Subcutaneous abdominal adipose tissue (tissue), 5 donors: Measurements from ENCODE around the gene TM4SF4.
A peak's percentile ranks its signal among the peaks of the same experiment; 100 is the strongest.

Experiments used
- H3K27ac ChIP-seq: one replicate; pipeline ENCODE4 v1.7.0; 2013; ENCODE audit warnings: low read depth, mild to moderate bottlenecking, inconsistent platforms, low read length, moderate library complexity
- H3K27me3 ChIP-seq, 5 donors: one replicate each; pipeline ENCODE4 v1.7.0; 2013; ENCODE audit warnings: low read length in 5 of 5, inconsistent platforms in 1 of 5; ENCODE audit not compliant: control insufficient read depth in 5 of 5, insufficient read depth in 4 of 5
- H3K36me3 ChIP-seq, 5 donors: one replicate each; pipeline ENCODE4 v1.7.0; 2013; ENCODE audit warnings: low read length in 5 of 5; ENCODE audit not compliant: control insufficient read depth in 5 of 5, insufficient read depth in 5 of 5
- H3K4me1 ChIP-seq, 5 donors: one replicate each; pipeline ENCODE4 v1.7.0; 2013; ENCODE audit warnings: low read length in 5 of 5, mild to moderate bottlenecking in 3 of 5, moderate library complexity in 1 of 5; ENCODE audit not compliant: control insufficient read depth in 5 of 5, insufficient read depth in 5 of 5
- H3K4me3 ChIP-seq, 5 donors: one replicate each; pipeline ENCODE4 v1.7.0; 2013; ENCODE audit warnings: low read length in 5 of 5, low read depth in 1 of 5
- H3K9ac ChIP-seq, 5 donors: one replicate each; pipeline ENCODE4 v1.7.0; 2013; ENCODE audit warnings: low read length in 5 of 5, mild to moderate bottlenecking in 4 of 5, moderate library complexity in 3 of 5
- H3K9me3 ChIP-seq, 5 donors: one replicate each; pipeline ENCODE4 v1.7.0; 2013; ENCODE audit warnings: low read length in 5 of 5; ENCODE audit not compliant: control insufficient read depth in 5 of 5
- donor health status: healthy.
- donor health status: healthy.
- donor health status: healthy.
- donor health status: healthy.
- donor health status: healthy.

Gene TM4SF4

GRCh38 chr3:149453140-149453805 lies 21.2 kb upstream of the TM4SF4 start:
- Histone ChIP-seq H3K4me3 (no peak overlapping the region), H3K27me3 (no peaks in the 10 kb centered on the region), H3K4me1 (peaks cover 0 to 21% (median 0%) of the 10 kb centered on the region in 5 donors), H3K9ac (no peak overlapping the region), H3K27ac (no peak overlapping the region), H3K36me3 (no peaks in the 10 kb centered on the region), H3K9me3 (peaks cover 0 to 8% (median 4%) of the 10 kb centered on the region in 5 donors)

- H3K4me3 ChIP-seq: no peak overlapping the region
- no peak overlapping the region for H3K9ac ChIP-seq
- H3K27me3 ChIP-seq: no peaks in the 10 kb centered on the region
- no peaks in the 10 kb centered on the region for H3K36me3 ChIP-seq
- H3K4me1 ChIP-seq: peaks cover 0 to 11% (median 0%) of the 10 kb centered on the region in 5 donors
- no peak overlapping the region for H3K27ac ChIP-seq
- peaks cover 0 to 8% (median 4%) of the 10 kb centered on the region in 5 donors for H3K9me3 ChIP-seq
Observed at GRCh38 chr3:149454746-149455145, 19.8 kb upstream of the TM4SF4 start.

- Histone ChIP-seq H3K36me3 (no peaks in the 10 kb centered on the region), H3K9ac (no peak overlapping the region), H3K4me1 (peaks cover 0 to 5% (median 0%) of the 10 kb centered on the region in 5 donors), H3K27ac (no peak overlapping the region), H3K27me3 (no peaks in the 10 kb centered on the region), H3K4me3 (no peak overlapping the region), H3K9me3 (peaks cover 0 to 8% (median 4%) of the 10 kb centered on the region in 5 donors)
Observed at GRCh38 chr3:149455366-149455765, 19.1 kb upstream of the TM4SF4 start.

- Histone ChIP-seq H3K27me3 (no peaks in the 10 kb centered on the region), H3K9ac (no peak overlapping the region), H3K36me3 (no peaks in the 10 kb centered on the region), H3K9me3 (peaks cover 0 to 8% (median 4%) of the 10 kb centered on the region in 5 donors), H3K4me1 (peaks cover 0 to 5% (median 0%) of the 10 kb centered on the region in 5 donors), H3K4me3 (no peak overlapping the region), H3K27ac (no peak overlapping the region)
Observed at GRCh38 chr3:149455989-149456388, 18.5 kb upstream of the TM4SF4 start.

GRCh38 chr3:149459491-149460059 lies 14.9 kb upstream of the TM4SF4 start:
- peak overlapping the region; percentile 34 for H3K27ac ChIP-seq

GRCh38 chr3:149460117-149460516 lies 14.4 kb upstream of the TM4SF4 start:
- H3K9ac ChIP-seq: no peak overlapping the region
- no peak overlapping the region for H3K4me3 ChIP-seq
- peak overlapping the region; percentile 34 for H3K27ac ChIP-seq
- H3K4me1 ChIP-seq: peaks cover 0 to 5% (median 0%) of the 10 kb centered on the region in 5 donors
- H3K9me3 ChIP-seq: no peaks in the 10 kb centered on the region
- H3K27me3 ChIP-seq: no peaks in the 10 kb centered on the region
- no peaks in the 10 kb centered on the region for H3K36me3 ChIP-seq

More at GRCh38 chr3:149459491-149460059, 14.9 kb upstream of the TM4SF4 start:
- no peak overlapping the region for H3K9ac ChIP-seq
- no peaks in the 10 kb centered on the region for H3K27me3 ChIP-seq
- H3K4me3 ChIP-seq: no peak overlapping the region
- no peaks in the 10 kb centered on the region for H3K9me3 ChIP-seq
- no peaks in the 10 kb centered on the region for H3K36me3 ChIP-seq
- H3K4me1 ChIP-seq: peaks cover 0 to 5% (median 0%) of the 10 kb centered on the region in 5 donors

GRCh38 chr3:149462051-149462450 lies 12.4 kb upstream of the TM4SF4 start:
- H3K27me3 ChIP-seq: no peaks in the 10 kb centered on the region
- no peaks in the 10 kb centered on the region for H3K9me3 ChIP-seq
- peaks cover 0 to 15% (median 12%) of the 10 kb centered on the region in 5 donors for H3K4me1 ChIP-seq
- H3K36me3 ChIP-seq: no peaks in the 10 kb centered on the region
- H3K27ac ChIP-seq: no peak overlapping the region
- H3K4me3 ChIP-seq: no peak overlapping the region
- H3K9ac ChIP-seq: no peak overlapping the region

- no peak overlapping the region for H3K27ac ChIP-seq
- no peaks in the 10 kb centered on the region for H3K36me3 ChIP-seq
- no peaks in the 10 kb centered on the region for H3K9me3 ChIP-seq
- H3K4me3 ChIP-seq: no peak overlapping the region
- peaks cover 0 to 15% (median 12%) of the 10 kb centered on the region in 5 donors for H3K4me1 ChIP-seq
- H3K27me3 ChIP-seq: no peaks in the 10 kb centered on the region
- no peak overlapping the region for H3K9ac ChIP-seq
Observed at GRCh38 chr3:149462581-149463011, 11.9 kb upstream of the TM4SF4 start.

- H3K9me3 ChIP-seq: no peaks in the 10 kb centered on the region
- H3K27ac ChIP-seq: no peak overlapping the region
- peaks cover 0 to 15% (median 12%) of the 10 kb centered on the region in 5 donors for H3K4me1 ChIP-seq
- no peaks in the 10 kb centered on the region for H3K36me3 ChIP-seq
- no peak overlapping the region for H3K9ac ChIP-seq
- H3K4me3 ChIP-seq: no peak overlapping the region
- no peaks in the 10 kb centered on the region for H3K27me3 ChIP-seq
Observed at GRCh38 chr3:149463921-149464320, 10.6 kb upstream of the TM4SF4 start.

- no peaks in the 10 kb centered on the region for H3K9me3 ChIP-seq
- H3K27ac ChIP-seq: no peak overlapping the region
- H3K27me3 ChIP-seq: no peaks in the 10 kb centered on the region
- peaks cover 0 to 15% (median 12%) of the 10 kb centered on the region in 5 donors for H3K4me1 ChIP-seq
- H3K9ac ChIP-seq: no peak overlapping the region
- H3K4me3 ChIP-seq: no peak overlapping the region
- H3K36me3 ChIP-seq: no peaks in the 10 kb centered on the region
Observed at GRCh38 chr3:149464542-149465328, 9.8 kb upstream of the TM4SF4 start.
